HG03439 (cell line): Measurements from ENCODE around the gene LRRC75A.
"Not testable (repeated sequence)": the region's sequence is repeated elsewhere in the genome, so short reads cannot be mapped to it uniquely, and the experiment has no call there.

ENCODE experiments used
- ATAC-seq: cut with Tn5 transposase; IDR thresholded peaks from one replicate; pipeline ENCODE4 v1.9.1; 2021; ENCODE audit warnings: mild to moderate bottlenecking, moderate library complexity; ENCODE audit not compliant: unreplicated experiment

Gene LRRC75A, protein sequence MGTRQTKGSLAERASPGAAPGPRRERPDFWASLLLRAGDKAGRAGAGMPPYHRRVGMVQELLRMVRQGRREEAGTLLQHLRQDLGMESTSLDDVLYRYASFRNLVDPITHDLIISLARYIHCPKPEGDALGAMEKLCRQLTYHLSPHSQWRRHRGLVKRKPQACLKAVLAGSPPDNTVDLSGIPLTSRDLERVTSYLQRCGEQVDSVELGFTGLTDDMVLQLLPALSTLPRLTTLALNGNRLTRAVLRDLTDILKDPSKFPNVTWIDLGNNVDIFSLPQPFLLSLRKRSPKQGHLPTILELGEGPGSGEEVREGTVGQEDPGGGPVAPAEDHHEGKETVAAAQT

DNA sequence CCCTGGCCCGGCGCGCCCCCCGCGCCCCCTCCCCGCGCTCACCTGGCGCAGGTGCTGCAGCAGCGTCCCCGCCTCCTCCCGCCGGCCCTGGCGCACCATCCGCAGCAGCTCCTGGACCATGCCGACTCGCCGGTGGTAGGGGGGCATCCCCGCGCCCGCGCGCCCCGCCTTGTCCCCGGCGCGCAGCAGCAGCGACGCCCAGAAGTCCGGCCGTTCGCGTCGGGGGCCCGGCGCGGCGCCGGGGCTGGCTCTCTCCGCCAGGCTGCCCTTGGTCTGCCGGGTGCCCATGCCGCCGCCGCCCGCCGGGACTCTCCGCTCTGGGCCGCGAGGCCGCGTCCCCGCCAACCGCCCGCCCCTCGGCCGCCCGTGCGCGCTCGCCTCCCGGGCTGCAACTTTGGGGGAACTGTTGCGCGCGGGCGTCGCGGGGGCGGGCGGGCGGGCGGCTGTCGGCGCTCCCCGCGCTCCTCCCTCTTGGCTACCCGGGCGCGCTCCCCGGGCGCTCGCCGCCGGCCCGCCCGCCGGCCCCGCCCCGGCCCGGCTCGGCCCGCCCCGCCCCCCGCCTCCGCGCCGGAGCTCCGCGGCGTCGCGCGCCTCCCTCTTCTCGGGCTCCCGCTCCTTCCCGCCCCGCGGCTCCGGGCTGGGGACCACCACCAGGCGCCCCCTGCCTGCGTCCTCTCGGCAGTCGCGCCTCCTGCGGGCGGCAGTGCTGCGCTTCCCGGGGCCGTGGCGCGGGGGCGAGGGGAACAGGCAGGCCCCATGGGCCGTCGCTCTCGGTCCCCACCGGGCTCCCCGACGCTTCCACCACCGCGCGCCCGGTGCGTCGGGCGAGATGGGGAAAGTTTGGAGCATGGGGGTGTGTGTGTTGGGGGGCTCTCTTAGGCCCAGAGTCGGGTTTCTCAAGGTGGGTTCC lies at the start of gene LRRC75A:
Gene LRRC75A, minus strand, starts transcription at position 491 of the 910 bp plus-strand sequence. Its CDS starts 203 bp downstream, at position 288.
- no peak for ATAC-seq

GRCh38 chr17:16537130-16537458 lies 45.1 kb upstream of the LRRC75A start:
- no peak for ATAC-seq

- ATAC-seq = no peak
Measured at GRCh38 chr17:16534236-16534635, 42.2 kb upstream of the LRRC75A start.

DNA sequence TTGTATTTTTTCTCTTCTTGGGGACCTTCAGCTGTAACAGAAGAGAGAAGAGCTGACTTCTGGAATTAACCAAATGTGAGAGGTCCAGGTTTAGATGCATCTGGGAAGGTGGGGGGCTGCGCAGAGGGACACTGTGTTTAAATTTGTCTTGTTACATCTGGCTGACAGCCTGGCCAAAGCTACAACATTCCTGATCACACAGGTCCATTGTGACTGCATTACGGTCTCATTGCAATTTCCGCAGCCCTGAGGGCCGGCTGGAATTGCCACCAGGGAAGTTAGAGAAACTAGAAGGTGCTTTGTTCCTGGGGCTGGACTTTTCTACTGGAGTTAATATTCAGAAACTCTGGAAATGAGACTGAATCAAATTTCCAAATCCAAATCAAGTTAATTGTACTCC lies 37.9 kb upstream of the LRRC75A start:
- no peak for ATAC-seq

DNA sequence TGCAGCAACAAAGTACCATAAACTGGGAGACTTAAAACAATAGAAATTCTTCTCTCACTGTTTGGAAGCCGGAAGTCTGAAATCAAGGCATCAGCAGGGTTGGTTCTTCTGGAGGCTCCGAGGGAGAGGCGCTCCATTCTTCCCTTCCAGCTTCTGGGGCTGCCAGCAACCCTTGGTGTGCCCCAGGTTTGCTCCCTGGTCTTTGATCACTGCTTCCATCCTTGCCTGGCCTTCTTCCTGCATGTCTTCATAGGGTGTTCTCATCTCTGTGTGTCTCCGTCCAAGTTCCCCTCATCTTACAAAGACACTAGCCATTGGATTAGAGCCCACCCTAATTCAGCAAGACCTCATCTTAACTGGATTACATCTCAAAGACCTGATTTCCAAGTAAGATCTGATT lies 35.3 kb upstream of the LRRC75A start:
- no peak for ATAC-seq

DNA sequence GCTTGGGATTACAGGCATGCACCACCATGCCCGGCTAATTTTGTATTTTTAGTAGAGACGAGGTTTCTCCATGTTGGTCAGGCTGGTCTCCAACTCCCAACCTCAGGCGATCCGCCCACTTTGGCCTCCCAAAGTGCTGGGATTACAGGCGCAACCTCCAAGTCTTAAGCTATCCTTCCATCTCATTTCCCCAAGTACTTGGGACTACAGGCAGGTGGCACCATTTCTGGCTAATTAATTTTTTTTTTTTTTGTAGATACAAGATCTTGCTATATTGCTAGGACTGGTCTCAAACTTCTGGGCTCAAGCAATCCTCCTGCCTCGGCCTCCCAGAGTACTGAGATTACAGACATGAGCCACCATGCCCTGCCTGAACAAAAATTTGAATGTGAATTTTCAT lies 33.6 kb upstream of the LRRC75A start:
- not testable (repeated sequence) for ATAC-seq

DNA sequence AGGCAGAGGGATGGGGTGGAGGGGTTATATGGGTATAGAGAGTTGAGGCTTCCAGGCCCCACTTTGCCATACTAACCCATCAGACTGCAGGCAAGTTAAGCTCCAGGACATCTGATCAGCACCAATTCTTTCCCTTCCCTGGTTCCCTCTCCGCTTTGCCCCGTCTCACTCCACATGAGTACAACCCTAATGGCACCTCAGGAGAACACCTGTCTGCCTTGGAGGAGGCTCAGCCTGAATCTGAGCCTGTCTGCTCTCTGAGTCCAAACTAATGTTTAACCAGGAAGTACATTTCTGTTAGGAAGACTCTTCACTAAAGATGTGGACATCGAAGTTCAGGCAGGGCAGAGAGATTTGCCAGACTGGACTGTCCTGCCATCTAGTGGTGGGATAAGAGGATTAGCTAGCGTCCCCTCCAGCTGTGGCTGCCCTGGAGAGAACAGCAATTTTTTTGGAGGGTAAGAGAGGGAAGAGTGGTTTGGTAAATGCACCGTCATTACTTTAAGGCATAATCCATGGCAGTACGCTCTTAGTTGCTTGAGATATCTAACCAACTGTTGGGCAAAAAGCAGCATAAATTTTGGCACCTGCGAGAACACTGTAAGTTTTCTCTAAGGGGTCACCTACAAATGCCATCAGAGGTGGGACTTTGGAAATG lies 29.2 kb upstream of the LRRC75A start:
- no peak for ATAC-seq

DNA sequence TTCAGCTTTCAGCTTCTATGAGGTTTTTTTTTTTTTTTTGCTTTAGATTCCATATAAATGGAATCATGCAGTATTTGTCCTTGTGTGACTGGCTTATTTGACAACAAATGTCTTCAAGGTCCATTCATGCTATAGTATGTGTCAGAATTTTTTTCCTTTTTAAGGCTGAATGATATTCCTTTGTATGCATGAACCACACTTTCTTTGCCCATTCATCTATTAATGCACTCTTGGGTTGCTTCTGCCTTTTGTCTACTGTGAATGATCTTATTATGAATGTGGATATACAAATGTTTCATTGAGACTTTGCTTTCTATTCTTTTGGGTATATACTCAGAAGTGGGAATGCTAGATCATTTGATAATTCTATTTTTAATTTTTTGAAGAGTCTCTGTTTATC lies 27.0 kb upstream of the LRRC75A start:
- no peak for ATAC-seq

DNA sequence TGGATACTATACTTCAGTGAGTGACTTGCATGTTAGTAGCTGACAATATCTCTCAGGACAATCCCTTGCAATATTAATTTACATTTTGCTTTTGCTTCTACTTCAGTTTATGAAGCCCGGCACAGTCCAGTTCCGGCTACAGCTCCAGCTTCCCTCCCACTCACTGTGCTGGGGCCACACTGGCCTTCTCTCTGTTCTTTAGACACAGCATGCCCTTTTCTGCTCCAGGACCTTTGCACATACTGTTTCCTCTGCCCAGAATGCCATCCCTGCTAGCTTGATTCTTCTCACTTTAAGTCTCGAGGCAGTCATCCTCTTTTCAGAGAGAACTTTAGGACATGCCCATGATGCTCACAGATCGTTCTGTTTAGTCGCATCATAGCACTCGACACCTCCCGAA lies 25.5 kb upstream of the LRRC75A start:
- ATAC-seq = no peak

DNA sequence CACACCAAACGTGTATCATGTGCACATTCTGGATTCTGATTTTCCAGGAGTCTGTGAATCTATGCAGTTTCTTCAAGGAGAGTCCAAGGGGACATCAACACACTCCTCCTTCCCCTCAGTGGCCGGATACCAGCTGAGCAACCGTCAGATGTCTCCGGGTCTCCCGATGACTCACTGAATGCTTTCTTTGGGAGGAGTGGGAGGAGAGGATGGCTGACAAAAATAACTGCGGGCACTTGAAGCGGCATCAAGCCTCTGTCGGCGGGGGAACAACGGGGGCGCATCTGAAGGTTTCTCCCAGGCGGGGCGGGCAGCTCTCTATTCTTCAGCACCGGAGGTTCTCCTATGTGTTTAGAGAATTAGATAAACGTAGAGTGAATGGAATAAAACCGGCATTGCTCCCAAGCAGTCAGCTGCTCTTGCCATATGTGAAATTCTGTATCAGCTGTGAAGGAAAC lies 24.6 kb upstream of the LRRC75A start:
- ATAC-seq = no peak

- ATAC-seq = no peak
Measured at GRCh38 chr17:16515933-16516332, 23.9 kb upstream of the LRRC75A start.

DNA sequence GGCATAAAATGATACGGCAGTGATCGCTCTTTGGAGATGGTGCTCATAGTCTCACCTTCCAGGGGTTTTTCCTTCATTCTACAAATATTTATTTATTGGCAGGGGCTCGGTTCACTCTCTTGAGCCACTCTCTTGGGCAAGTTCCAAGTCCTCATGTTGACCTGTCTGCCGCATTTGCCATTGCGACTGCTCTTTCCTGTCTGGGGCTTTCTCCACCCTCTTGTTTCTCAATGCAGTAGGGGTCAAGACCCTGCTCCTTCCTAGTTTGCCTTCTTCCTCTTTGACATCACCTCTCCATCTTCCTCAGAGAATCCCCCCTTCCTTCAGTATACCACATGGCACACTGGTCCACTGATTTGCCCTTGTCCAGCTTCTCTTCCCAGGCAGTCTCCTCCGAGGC lies 21.9 kb upstream of the LRRC75A start:
- ATAC-seq = no peak

DNA sequence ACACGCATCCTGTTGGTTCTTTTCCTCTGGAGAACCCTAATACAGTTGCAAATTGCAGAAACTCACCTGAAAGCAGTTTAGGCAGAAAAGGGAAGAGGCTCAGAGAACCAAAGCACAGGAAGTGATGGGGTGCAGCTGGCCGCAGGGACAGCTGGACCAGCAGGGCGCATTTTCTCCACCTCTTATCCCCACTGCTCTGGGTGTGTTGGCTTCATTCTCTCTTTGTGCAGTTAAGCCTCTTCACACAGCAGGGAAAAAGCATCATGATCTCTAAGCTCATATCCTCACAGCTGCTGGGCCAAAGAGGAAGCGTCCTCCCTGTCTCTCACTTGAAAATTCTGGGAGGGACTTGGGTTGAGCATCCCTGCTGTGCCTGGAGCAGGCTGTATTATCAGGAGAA lies 20.0 kb upstream of the LRRC75A start:
- no peak for ATAC-seq

DNA sequence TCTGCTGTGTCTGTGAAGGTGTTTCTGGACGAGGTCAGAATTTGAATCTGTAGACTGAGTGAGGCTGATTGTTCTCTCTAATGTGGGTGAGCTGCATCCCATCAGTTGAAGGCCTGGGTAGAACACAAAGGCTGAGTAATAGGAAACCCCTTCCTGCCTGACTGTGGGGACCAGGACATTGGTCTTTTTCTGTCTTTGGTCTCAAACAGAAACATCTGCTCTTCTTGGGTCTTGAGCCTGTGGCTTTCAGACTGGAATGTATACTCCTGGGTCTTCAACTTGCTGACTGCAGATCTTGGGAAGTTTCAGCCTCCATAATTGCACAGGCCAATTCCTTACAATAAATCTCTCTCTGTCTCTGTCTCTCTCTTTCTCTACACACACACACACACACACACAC lies 19.6 kb upstream of the LRRC75A start:
- no peak for ATAC-seq

DNA sequence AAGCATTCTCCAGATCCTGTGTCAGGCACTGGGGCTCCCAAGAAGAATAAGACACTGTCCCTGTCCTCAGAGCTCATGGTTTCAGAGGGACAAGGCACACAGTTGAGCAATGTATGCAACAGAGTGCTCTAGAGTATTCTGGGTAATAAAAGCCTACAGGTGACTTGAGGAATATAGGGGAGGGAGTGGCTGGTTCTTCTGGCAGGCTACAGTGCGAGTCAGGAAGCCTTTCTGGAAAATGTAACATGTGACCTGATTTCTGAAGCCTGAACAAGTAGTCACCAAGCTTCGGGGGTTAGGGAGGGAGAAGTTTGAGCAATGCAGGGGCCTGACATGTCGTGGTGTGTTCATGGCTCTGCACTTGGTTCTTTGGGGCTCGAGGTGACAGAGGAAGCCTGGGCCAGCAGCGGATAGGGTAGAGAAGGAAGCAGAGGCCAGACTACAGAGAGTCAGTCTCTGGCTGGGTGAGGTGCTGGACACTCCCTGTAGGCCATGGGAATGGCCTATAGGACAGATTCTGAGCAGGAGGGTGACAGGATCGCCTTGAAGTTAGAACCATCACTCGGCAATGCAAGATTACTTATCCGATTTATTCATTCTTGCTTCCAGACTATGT lies 16.0 kb upstream of the LRRC75A start:
- no peak for ATAC-seq

DNA sequence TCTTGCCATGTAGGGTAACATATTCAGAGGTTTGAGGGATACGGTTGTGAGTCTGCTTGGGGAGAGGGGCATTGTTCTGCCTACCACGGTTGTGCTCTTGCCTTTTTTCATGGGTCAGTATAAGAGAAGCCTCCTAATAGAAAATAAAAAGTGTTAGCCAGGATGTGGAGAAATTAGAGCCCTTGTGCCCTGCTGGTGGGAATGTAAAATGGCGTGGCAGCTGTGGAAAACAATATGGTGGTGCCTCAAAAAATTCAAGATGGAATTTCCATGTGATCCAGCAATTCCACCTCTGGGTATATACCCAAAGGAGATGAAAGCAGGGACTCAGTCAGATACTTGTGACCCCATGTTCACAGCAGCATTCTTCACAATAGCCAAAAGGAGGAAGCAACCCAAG lies 14.2 kb upstream of the LRRC75A start:
- no peak for ATAC-seq

GRCh38 chr17:16504984-16505383 lies 13.0 kb upstream of the LRRC75A start:
- ATAC-seq = no peak

DNA sequence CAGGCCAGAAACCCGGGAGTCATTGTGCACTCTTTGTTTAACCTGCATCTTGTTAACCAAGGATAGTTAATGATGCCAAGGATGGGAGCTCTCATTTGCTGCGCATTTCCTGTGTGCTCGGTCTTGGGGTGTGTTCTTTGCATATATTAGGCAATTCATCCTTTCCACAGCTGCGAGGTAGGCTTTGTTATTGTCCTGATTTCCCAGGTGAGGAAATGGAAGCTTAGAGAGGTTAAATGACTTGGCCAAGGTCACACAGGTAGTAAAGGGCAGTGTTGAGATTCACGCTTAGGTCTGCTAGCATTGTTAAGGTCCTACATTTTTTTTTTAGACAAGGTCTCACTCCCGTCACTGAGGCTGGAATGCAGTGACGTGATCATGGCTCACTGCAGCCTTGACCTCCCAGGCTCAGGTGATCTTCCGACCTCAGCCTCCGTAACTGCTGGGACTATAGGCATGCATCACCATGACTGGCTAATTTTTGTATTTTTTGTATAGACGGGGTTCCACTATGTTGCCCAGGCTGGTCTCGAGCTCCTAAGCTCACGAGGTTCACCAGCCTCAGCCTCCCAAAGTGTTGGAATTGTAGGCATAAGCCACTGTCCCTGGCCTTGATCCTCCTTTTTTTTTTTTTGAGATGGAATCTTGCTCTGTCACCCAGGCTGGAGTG lies 5.0 kb upstream of the LRRC75A start:
- no peak for ATAC-seq

DNA sequence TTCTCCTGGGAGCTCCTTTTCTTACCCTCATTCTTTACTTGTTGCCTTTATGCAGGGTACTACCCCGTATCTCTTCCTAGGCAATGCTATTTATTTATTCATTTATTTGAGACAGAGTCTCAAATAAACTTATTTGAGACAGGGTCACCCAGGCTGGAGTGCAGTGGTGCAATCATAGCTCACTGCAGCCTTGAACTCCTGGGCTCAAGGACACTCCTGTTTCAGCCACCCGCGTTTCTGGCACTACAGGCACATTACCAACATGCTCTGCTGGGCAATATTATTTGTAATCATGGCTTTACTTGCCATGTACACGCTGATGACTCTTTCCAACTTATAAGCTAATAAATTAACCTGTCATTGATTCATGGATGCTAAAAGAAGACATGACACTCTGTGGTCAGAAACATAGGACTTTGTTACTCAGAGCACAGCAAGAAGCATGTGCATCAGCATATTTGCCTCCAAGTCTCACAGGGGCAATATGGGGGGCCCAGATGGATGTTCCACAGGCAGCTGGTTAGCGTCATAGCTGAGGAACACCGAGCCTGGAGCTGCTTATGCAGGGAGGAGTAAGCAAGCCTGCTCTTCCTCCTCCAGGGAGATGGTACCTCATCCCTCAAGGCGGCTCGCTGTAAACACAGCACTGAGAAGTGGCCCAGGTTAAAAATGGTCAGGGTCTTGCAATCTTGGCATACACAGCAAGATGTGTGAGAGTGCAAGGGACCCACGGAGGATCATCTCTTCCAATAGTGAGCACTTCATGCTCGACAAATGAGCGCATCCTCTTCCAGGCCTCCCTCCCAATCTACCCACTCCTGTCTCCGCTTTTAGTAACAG lies 4.2 kb upstream of the LRRC75A start:
- no peak for ATAC-seq

DNA sequence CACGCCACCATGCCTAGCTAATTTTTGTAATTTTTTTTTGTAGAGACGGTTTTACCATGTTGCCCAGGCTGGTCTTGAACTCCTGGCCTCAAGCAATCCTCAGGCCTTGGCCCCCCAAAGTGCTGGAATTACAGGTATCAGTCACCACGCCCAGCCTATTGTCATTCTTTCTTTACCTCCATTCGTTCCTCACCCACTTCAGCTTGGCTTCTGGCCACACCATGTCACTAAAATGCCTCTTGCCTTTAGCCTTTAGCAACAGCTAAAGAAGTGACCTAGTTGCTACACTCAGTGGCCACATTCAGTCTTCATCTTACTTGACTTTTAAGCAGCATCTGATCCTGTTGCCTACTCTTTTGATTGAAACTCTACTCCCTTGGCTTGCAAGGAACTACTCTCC lies 3.6 kb upstream of the LRRC75A start:
- no peak for ATAC-seq
